Measurements from ENCODE around the gene SNX27.
"Not testable (repeated sequence)": the region's sequence is repeated elsewhere in the genome, so short reads cannot be mapped to it uniquely, and the experiment has no call there.

SNX27 gene

GRCh38 chr1:151604291-151604690 lies 7.6 kb upstream of the SNX27 start:
- no peak for DNase-seq (ENCODE audit: low read depth in 2 of 2)

GRCh38 chr1:151606384-151606783 lies 5.5 kb upstream of the SNX27 start:
- no peak for DNase-seq (ENCODE audit: low read depth in 2 of 2)

GRCh38 chr1:151606857-151607256 lies 5.0 kb upstream of the SNX27 start:
- DNase-seq (ENCODE audit: low read depth in 2 of 2): no peak

GRCh38 chr1:151610142-151610541 lies 1.7 kb upstream of the SNX27 start:
- DNase-seq (ENCODE audit: low read depth in 2 of 2): no peak

- DNase-seq (ENCODE audit: low read depth in 2 of 2): no peak
Measured at GRCh38 chr1:151611288-151611790, 511 bp upstream of the SNX27 start.

GRCh38 chr1:151612501-151613281 lies 841 bp downstream of the SNX27 start:
- DNase-seq (ENCODE audit: low read depth in 2 of 2): peak in 1 of 2 experiments; percentile 8

- DNase-seq (ENCODE audit: low read depth in 2 of 2): no peak
Measured at GRCh38 chr1:151613282-151613780, 1.5 kb downstream of the SNX27 start.

GRCh38 chr1:151615711-151616504 lies 4.1 kb downstream of the SNX27 start:
- no peak for DNase-seq (ENCODE audit: low read depth in 2 of 2)

GRCh38 chr1:151616505-151616849 lies 4.6 kb downstream of the SNX27 start:
- no peak for DNase-seq (ENCODE audit: low read depth in 2 of 2)

GRCh38 chr1:151618003-151618402 lies 6.2 kb downstream of the SNX27 start:
- DNase-seq (ENCODE audit: low read depth in 2 of 2): no peak

GRCh38 chr1:151618470-151618869 lies 6.6 kb downstream of the SNX27 start:
- no peak for DNase-seq (ENCODE audit: low read depth in 2 of 2)

GRCh38 chr1:151618996-151619395 lies 7.1 kb downstream of the SNX27 start:
- DNase-seq (ENCODE audit: low read depth in 2 of 2): not testable (repeated sequence)

- DNase-seq (ENCODE audit: low read depth in 2 of 2): no peak
Measured at GRCh38 chr1:151619489-151620093, 7.7 kb downstream of the SNX27 start.

GRCh38 chr1:151620286-151620685 lies 8.4 kb downstream of the SNX27 start:
- no peak for DNase-seq (ENCODE audit: low read depth in 2 of 2)

- no peak for DNase-seq (ENCODE audit: low read depth in 2 of 2)
Measured at GRCh38 chr1:151621351-151621750, 9.5 kb downstream of the SNX27 start.

GRCh38 chr1:151624783-151625182 lies 12.9 kb downstream of the SNX27 start:
- DNase-seq (ENCODE audit: low read depth in 2 of 2): no peak

GRCh38 chr1:151626740-151627334 lies 15.0 kb downstream of the SNX27 start:
- no peak for DNase-seq (ENCODE audit: low read depth in 2 of 2)

GRCh38 chr1:151629278-151629677 lies 17.4 kb downstream of the SNX27 start:
- DNase-seq (ENCODE audit: low read depth in 2 of 2): no peak

GRCh38 chr1:151635479-151636072 lies 23.7 kb downstream of the SNX27 start:
- DNase-seq (ENCODE audit: low read depth in 2 of 2): no peak

- DNase-seq (ENCODE audit: low read depth in 2 of 2): no peak
Measured at GRCh38 chr1:151638074-151638775, 26.4 kb downstream of the SNX27 start.

- DNase-seq (ENCODE audit: low read depth in 2 of 2): no peak
Measured at GRCh38 chr1:151638812-151639211, 27.0 kb downstream of the SNX27 start.

Measured in stimulated activated CD4-positive, alpha-beta T cell treated with anti-CD3 and anti-CD28 coated beads, Interleukin-12 subunit alpha, Interleukin-12 subunit beta, amount 100 ng/mL, for 24 hours (primary cell).